SK-N-SH (cell line): ENCODE results near the gene CR1. TPM values are rescaled to one million over a fixed set of nuclear protein-coding genes. Genes with fewer than 3 reads are reported as not detected.

Source experiments
- CTCF ChIA-PET: fragments of 300-600, 350-600 bp; formaldehyde crosslinking; extraction: SDS; loops from one replicate; lab custom pipeline; 2021; lab: Yijun Ruan, JAX
- POLR2A ChIA-PET: fragments of 350-600 bp; sonication (Branson Sonifier 250); formaldehyde crosslinking; extraction: SDS; loops from one replicate; lab custom pipeline; 2020; ENCODE audit warnings: antibody characterized with exemption, inconsistent platforms; lab: Yijun Ruan, JAX
- DNase-seq: peaks from one replicate; pipeline ENCODE4 v3.0.0; 2012
- H2AFZ ChIP-seq: fragments of 200-600 bp; sonication (generic); 2 replicates; pipeline ENCODE4 v1.8.1; 2016; ENCODE audit warnings: antibody characterized with exemption, mild to moderate bottlenecking, low read depth
- H3F3A ChIP-seq: fragments of 200-600 bp; sonication (generic); replicated peaks from 2 replicates; pipeline ENCODE3; 2016; ENCODE audit warnings: antibody characterized with exemption, mild to moderate bottlenecking; ENCODE audit not compliant: insufficient read depth
- H3K27ac ChIP-seq, 2 experiments: fragments of 200-500 bp in 1 of 2; fragments of 200-600 bp in 1 of 2; sonication (Bioruptor generic) in 1 of 2; sonication (generic), shearing (Covaris generic) in 1 of 2; 2 replicates each; pipeline versions ENCODE4 v1.5.1 to v1.6.1; 2014 to 2016; ENCODE audit warnings: low read depth in 2 of 2, inconsistent platforms in 1 of 2, low read length in 1 of 2, mild to moderate bottlenecking in 1 of 2, mixed read lengths in 1 of 2
- H3K27me3 ChIP-seq: fragments of 200-600 bp; sonication (generic), shearing (Covaris generic); 2 replicates; pipeline ENCODE4 v1.6.1; 2016; ENCODE audit warnings: mixed run types; ENCODE audit not compliant: insufficient read depth
- H3K36me3 ChIP-seq, 2 experiments: fragments of 200-500 bp in 1 of 2; fragments of 200-600 bp in 1 of 2; sonication (Bioruptor generic) in 1 of 2; sonication (generic) in 1 of 2; replicated peaks in 1 of 2; 2 replicates each; pipeline versions ENCODE3 to v1.5.1; 2014 to 2016; ENCODE audit warnings: low read length in 1 of 2, mild to moderate bottlenecking in 1 of 2; ENCODE audit not compliant: insufficient read depth in 2 of 2, control insufficient read depth in 1 of 2
- H3K4me1 ChIP-seq, 2 experiments: fragments of 200-500 bp in 1 of 2; fragments of 200-600 bp in 1 of 2; sonication (Bioruptor generic) in 1 of 2; sonication (generic), shearing (Covaris generic) in 1 of 2; 2 replicates each; pipeline versions ENCODE4 v1.5.1 to v1.6.1; 2014 to 2016; ENCODE audit warnings: low read depth in 1 of 2, low read length in 1 of 2, mixed run types in 1 of 2; ENCODE audit not compliant: insufficient read depth in 2 of 2, control insufficient read depth in 1 of 2
- H3K4me2 ChIP-seq: fragments of 200-600 bp; sonication (generic), shearing (Covaris generic); 2 replicates; pipeline ENCODE4 v1.6.1; 2017; ENCODE audit warnings: mixed run types
- H3K4me3 ChIP-seq, 2 experiments: fragments of 200-500 bp in 1 of 2; fragments of 200-600 bp in 1 of 2; sonication (Bioruptor generic) in 1 of 2; sonication (generic), shearing (Covaris generic) in 1 of 2; 2 replicates each; pipeline versions ENCODE4 v1.5.1 to v1.8.1; 2014 to 2016; ENCODE audit warnings: low read depth in 2 of 2, inconsistent platforms in 1 of 2, low read length in 1 of 2, mild to moderate bottlenecking in 1 of 2, mixed read lengths in 1 of 2, moderate library complexity in 1 of 2
- H3K79me2 ChIP-seq: fragments of 200-600 bp; sonication (generic); 2 replicates; pipeline ENCODE4 v1.8.1; 2017; ENCODE audit warnings: mild to moderate bottlenecking; ENCODE audit not compliant: insufficient read depth
- H3K9ac ChIP-seq: fragments of 200-600 bp; sonication (generic); 2 replicates; pipeline ENCODE4 v1.6.1; 2017; ENCODE audit warnings: mixed run types
- H3K9me2 ChIP-seq: fragments of 200-600 bp; sonication (generic); 2 replicates; pipeline ENCODE4 v1.6.1; 2017; ENCODE audit warnings: mixed run types
- H3K9me3 ChIP-seq: fragments of 200-600 bp; sonication (generic); 2 replicates; pipeline ENCODE4 v1.6.1; 2017; ENCODE audit warnings: mixed run types, mild to moderate bottlenecking, moderate library complexity
- H4K20me1 ChIP-seq: fragments of 200-600 bp; sonication (generic); 2 replicates; pipeline ENCODE4 v1.6.1; 2017; ENCODE audit warnings: mild to moderate bottlenecking, mixed run types; ENCODE audit not compliant: insufficient read depth
- CHD2 ChIP-seq: fragments of 150-350 bp; IDR thresholded peaks from 2 replicates; pipeline ENCODE4 v1.6.1; 2018; ENCODE audit warnings: low read length; ENCODE audit not compliant: partially characterized antibody
- CTCF ChIP-seq: fragments of 200-600 bp; sonication (generic); IDR thresholded peaks from 2 replicates; pipeline ENCODE4 v1.6.1; 2017; ENCODE audit warnings: antibody characterized with exemption, mild to moderate bottlenecking, moderate library complexity
- EZH2phosphoT487 ChIP-seq: fragments of 200-600 bp; sonication (generic); IDR thresholded peaks from 2 replicates; pipeline ENCODE4 v1.6.1; 2017; ENCODE audit warnings: low read depth, mixed run types, mild to moderate bottlenecking, antibody characterized with exemption, moderate library complexity, borderline replicate concordance
- FOXM1 ChIP-seq: IDR thresholded peaks from 2 replicates; pipeline ENCODE4 v1.4.0; 2012; ENCODE audit warnings: low read depth, mild to moderate bottlenecking
- GABPA ChIP-seq: IDR thresholded peaks from 2 replicates; pipeline ENCODE4 v1.4.0; 2012; ENCODE audit warnings: low read depth, mild to moderate bottlenecking
- IRF3 ChIP-seq: fragments of 150-350 bp; IDR thresholded peaks from 2 replicates; pipeline ENCODE4 v1.6.1; 2016; ENCODE audit warnings: mild to moderate bottlenecking, low read depth, low read length
- MEF2A ChIP-seq: IDR thresholded peaks from 2 replicates; pipeline ENCODE4 v1.4.0; 2012; ENCODE audit warnings: low read depth, borderline replicate concordance
- MXI1 ChIP-seq: IDR thresholded peaks from 2 replicates; pipeline ENCODE4 v1.6.1; 2012; ENCODE audit warnings: mild to moderate bottlenecking, low read depth, low read length, improper control_type of control experiment
- NRF1 ChIP-seq: IDR thresholded peaks from 2 replicates; pipeline ENCODE4 v1.6.1; 2012; ENCODE audit warnings: low read depth, mild to moderate bottlenecking, low read length
- PBX3 ChIP-seq: IDR thresholded peaks from 2 replicates; pipeline ENCODE4; 2012
- RAD21 ChIP-seq: IDR thresholded peaks from 2 replicates; pipeline ENCODE4 v1.6.1; 2012; ENCODE audit warnings: mild to moderate bottlenecking, low read length
- RCOR1 ChIP-seq: fragments of 150-350 bp; IDR thresholded peaks from 2 replicates; pipeline ENCODE4 v1.6.1; 2017; ENCODE audit warnings: antibody characterized with exemption, low read length
- RFX5 ChIP-seq: IDR thresholded peaks from 2 replicates; pipeline ENCODE4 v1.6.1; 2012; ENCODE audit warnings: mild to moderate bottlenecking, improper control_type of control experiment, low read length
- TAF1 ChIP-seq: IDR thresholded peaks from 2 replicates; pipeline ENCODE4 v1.6.1; 2012; ENCODE audit warnings: low read depth, mild to moderate bottlenecking, low read length, moderate library complexity, borderline replicate concordance
- USF2 ChIP-seq: fragments of 150-350 bp; IDR thresholded peaks from 2 replicates; pipeline ENCODE4 v1.6.1; 2017; ENCODE audit warnings: antibody characterized with exemption, low read length, low read depth, borderline replicate concordance
- ZBTB33 ChIP-seq: IDR thresholded peaks from 2 replicates; pipeline ENCODE4 v1.4.0; 2012; ENCODE audit warnings: low read depth, borderline replicate concordance
- WGBS: methylation state at CpG from one replicate; pipeline ENCODE4 v1.1.6; 2017; ENCODE audit warnings: low lambda C conversion rate; 5-methylcytosine and 5-hydroxymethylcytosine counted together
- polyA plus RNA-seq, 3 experiments: library from polyadenylated mRNA; depleted of rRNA; stranded (reverse); fragments of >200 nt; gene quantifications; 2 replicates each; pipeline ENCODE4 v1.2.3, GENCODE V29; 2012

The CR1 gene
- polyA plus RNA-seq, 1 of the 3 experiments (the other 2 are of a cell fraction) = not detected

- Histone ChIP-seq H3K4me1 (no peaks in the 10 kb centered on the region), H3K4me2 (no peak overlapping the region), H3K9me2 (no peaks in the 10 kb centered on the region), H4K20me1 (no peaks in the 10 kb centered on the region), H3F3A (no peaks in the 10 kb centered on the region), H3K9ac (no peak overlapping the region), H3K9me3 (no peaks in the 10 kb centered on the region), H2AFZ (no peak overlapping the region), H3K36me3 (no peaks in the 10 kb centered on the region), H3K4me3 (no peak overlapping the region), H3K27me3 (peaks cover 8% of the 10 kb centered on the region; the same call in 1 of the 2 replicates), H3K79me2 (no peaks in the 10 kb centered on the region), H3K27ac (no peak overlapping the region)
- WGBS = 3% methylated on average over 1 of the region's 1 CpG
- ChIA-PET CTCF (interaction anchor here (1.3 kb wide), 1 partner anchor 25 kb away, joined by 3 read pairs; no protein-coding TSS in a partner anchor), POLR2A (no interaction called here)
- TF ChIP-seq FOXM1 (no peak), CHD2 (no peak), CTCF (no peak), RFX5 (no peak), RAD21 (no peak)
- no peak for DNase-seq
These were observed 21.7 kb upstream of the CR1 start for GRCh38 chr1:207474210-207474609.

GRCh38 chr1:207486198-207486597 lies 9.8 kb upstream of the CR1 start:
- Histone ChIP-seq H3K27ac (no peak overlapping the region), H3K4me1 (no peaks in the 10 kb centered on the region), H3K9me3 (no peaks in the 10 kb centered on the region), H3K4me3 (no peak overlapping the region), H3K4me2 (no peak overlapping the region), H3F3A (no peaks in the 10 kb centered on the region), H3K36me3 (no peaks in the 10 kb centered on the region), H3K9ac (no peak overlapping the region), H3K9me2 (no peaks in the 10 kb centered on the region), H2AFZ (no peak overlapping the region), H3K79me2 (no peaks in the 10 kb centered on the region), H3K27me3 (peaks cover 16% of the 10 kb centered on the region; the same call in 1 of the 2 replicates), H4K20me1 (no peaks in the 10 kb centered on the region; the same call in 1 of the 2 replicates)
- no peak for DNase-seq
- WGBS = 9% methylated on average over 3 of the region's 3 CpGs
- CTCF ChIA-PET = interaction anchor here (2.3 to 2.7 kb wide), 2 partner anchors 13 kb away, joined by 7 to 8 read pairs; no protein-coding TSS in a partner anchor
- TF ChIP-seq MXI1 (no peak), TAF1 (no peak), RFX5 (no peak), RCOR1 (no peak), IRF3 (no peak), MEF2A (no peak), ZBTB33 (no peak), USF2 (no peak), PBX3 (no peak), EZH2phosphoT487 (no peak), NRF1 (no peak), GABPA (no peak)
- POLR2A ChIA-PET = no interaction called here
